AG09319 (cell line): Measurements from ENCODE around the gene CERS6.

Experiments
- DNase-seq: peaks from one replicate; pipeline ENCODE4 v3.0.0-alpha.2; 2010; ENCODE audit warnings: low read depth; ENCODE audit errors: extremely low read depth
- CTCF ChIP-seq: IDR thresholded peaks from 2 replicates; pipeline ENCODE4 v1.5.1; 2011; ENCODE audit warnings: low read depth, mild to moderate bottlenecking, inconsistent platforms, low read length, moderate library complexity

Gene CERS6

DNA sequence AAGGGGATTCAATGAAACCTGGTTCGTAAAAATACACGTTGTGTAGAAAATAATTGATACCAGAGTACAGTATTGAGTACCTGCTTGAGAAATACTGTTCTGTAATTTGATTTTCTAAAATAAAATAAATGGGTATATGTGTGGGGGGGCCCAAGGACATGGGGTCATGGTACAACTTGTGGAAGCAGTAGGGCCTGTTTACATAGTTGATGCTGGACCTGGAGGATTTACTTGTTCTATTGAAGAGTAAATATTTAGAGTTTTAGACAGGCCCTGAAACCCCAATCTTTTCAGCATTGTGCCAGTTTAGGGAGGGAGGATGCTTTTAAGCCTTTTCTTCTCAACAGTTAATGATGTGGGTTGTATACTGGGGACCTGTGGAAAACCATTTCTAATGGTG, 11.7 kb downstream of the CERS6 start:
- DNase-seq = no peak
- no peak for TF ChIP-seq CTCF

GRCh38 chr2:168468354-168468753, 12.3 kb downstream of the CERS6 start:
- TF ChIP-seq CTCF = no peak
- DNase-seq = no peak

DNA sequence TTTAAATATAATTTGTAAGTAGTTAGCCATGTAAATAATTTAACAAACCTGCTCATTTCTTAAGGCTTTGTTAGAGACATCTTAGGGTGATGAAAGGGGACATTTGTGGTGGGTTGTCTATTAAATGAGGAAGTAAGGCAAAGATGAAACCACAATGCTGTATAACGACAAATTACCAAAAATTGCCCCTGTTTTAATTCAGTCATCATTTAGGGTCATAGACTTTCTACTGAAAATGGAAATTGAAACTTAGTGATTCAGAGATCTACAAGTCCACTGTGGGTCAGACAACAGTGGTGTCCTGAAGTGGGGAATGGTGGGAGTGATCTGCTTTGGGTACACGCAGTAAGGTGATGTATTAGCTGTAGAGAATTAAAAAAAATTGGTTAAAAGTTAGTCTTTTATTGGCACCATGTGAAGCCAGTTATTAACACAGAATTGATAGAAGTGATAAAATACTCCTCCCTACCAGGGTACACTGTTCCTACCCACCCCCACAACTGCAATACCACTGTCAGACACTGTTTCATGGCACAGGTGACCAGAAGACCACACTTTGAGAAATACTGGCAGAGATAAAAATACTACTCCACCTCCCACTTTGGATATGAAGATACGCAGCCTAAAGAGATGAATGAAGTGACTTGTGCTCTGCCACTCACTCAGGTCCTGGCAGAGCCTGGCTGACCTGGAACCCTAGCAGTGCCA, 13.4 kb downstream of the CERS6 start:
- no peak for TF ChIP-seq CTCF
- no peak for DNase-seq

GRCh38 chr2:168470320-168471162, 14.5 kb downstream of the CERS6 start:
- no peak for TF ChIP-seq CTCF
- DNase-seq = no peak

DNA sequence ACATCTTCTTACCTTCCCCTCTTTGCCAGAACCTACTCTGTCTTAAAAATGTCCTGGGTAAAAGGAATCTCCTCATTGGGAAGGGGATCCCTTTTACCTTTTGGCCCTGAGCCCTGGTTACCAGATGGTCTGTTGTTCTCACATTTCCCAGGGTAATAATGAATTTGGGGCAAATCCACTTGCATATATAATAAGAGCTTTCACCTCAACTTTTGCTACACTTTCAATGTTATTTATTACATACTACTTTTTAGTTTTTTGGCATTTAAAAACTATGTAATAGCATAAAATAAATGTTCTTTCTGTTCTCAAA, 15.0 kb downstream of the CERS6 start:
- DNase-seq = no peak
- TF ChIP-seq CTCF = no peak

- DNase-seq = no peak
- TF ChIP-seq CTCF = no peak
Measured at GRCh38 chr2:168475636-168476035, 19.6 kb downstream of the CERS6 start.

- no peak for TF ChIP-seq CTCF
Measured at GRCh38 chr2:168478206-168478605, 22.1 kb downstream of the CERS6 start.

More at GRCh38 chr2:168478206-168478605, 22.1 kb downstream of the CERS6 start:
- no peak for DNase-seq
